A549 (cell line): ENCODE results near the gene ATP5ME. TPM values are rescaled to one million over a fixed set of nuclear protein-coding genes. Genes with fewer than 3 reads are reported as not detected.

Experiments used
- ATAC-seq, 2 experiments: fragments of 200-7000 bp in 1 of 2; fragments of >200 bp in 1 of 2; cut with Nextera tagmentation in 1 of 2; cut with Tn5 transposase in 1 of 2; 3 replicates each; pipeline versions ENCODE4 v1.8.0 to v1.9.1; 2018 to 2020; ENCODE audit warnings: mild to moderate bottlenecking in 1 of 2, moderate library complexity in 1 of 2
- CTCF ChIA-PET: fragments of 300-600 bp; sonication (Branson Sonifier 250); formaldehyde crosslinking; extraction: SDS; loops from one replicate; lab custom pipeline; 2021; ENCODE audit warnings: antibody characterized with exemption, inconsistent platforms; lab: Yijun Ruan, JAX
- POLR2A ChIA-PET: fragments of 350-600 bp; formaldehyde crosslinking; extraction: SDS; loops from one replicate; lab custom pipeline; 2021; ENCODE audit warnings: antibody characterized with exemption, inconsistent platforms; lab: Yijun Ruan, JAX
- DNase-seq, 2 experiments: peaks; one replicate each; pipeline versions ENCODE4 v3.0.0 to v3.0.0-alpha.2; 2011 to 2016; ENCODE audit warnings: low read depth in 1 of 2, low spot score in 1 of 2
- FAIRE-seq: peaks from 2 replicates; lab custom pipeline; 2011; peaks lifted over from hg19 to GRCh38; lab: Jason Lieb, UNC
- H3K27ac ChIP-seq, 2 experiments: fragments of >200 bp; sonication (Bioruptor Twin); formaldehyde crosslinking; 3 replicates each; pipeline ENCODE4 v1.5.1; 2016 to 2017
- H3K4me1 ChIP-seq: fragments of >200 bp; sonication (Bioruptor Twin); formaldehyde crosslinking; 3 replicates; pipeline ENCODE4 v1.6.1; 2016
- H3K4me2 ChIP-seq: fragments of >200 bp; sonication (Bioruptor Twin); formaldehyde crosslinking; 3 replicates; pipeline ENCODE4 v1.6.1; 2016
- H3K4me3 ChIP-seq: fragments of >200 bp; sonication (Bioruptor Twin); formaldehyde crosslinking; 3 replicates; pipeline ENCODE4 v1.5.1; 2016
- H3K9me3 ChIP-seq: fragments of >200 bp; sonication (Bioruptor Twin); formaldehyde crosslinking; 3 replicates; pipeline ENCODE4 v1.6.1; 2016
- ATOH8 ChIP-seq: fragments of 250-450 bp; sonication (Bioruptor Pico); IDR thresholded peaks from 2 replicates; pipeline ENCODE4 v1.5.0; 2020; ENCODE audit warnings: low read depth, mild to moderate bottlenecking, moderate library complexity
- BHLHE40 ChIP-seq: IDR thresholded peaks from 2 replicates; pipeline ENCODE4 v1.6.1; 2012; ENCODE audit warnings: low read depth, low read length, inconsistent platforms
- CBX2 ChIP-seq: fragments of 200-600 bp; sonication (generic); IDR thresholded peaks from 2 replicates; pipeline ENCODE4 v1.6.1; 2016; ENCODE audit warnings: low read depth, mild to moderate bottlenecking, borderline replicate concordance
- CBX8 ChIP-seq: fragments of 200-600 bp; sonication (generic); IDR thresholded peaks from 2 replicates; pipeline ENCODE4 v1.6.1; 2016
- CEBPB ChIP-seq, 2 experiments: fragments of >200 bp in 1 of 2; sonication (Bioruptor Twin) in 1 of 2; formaldehyde crosslinking in 1 of 2; IDR thresholded peaks; 2 replicates each; pipeline ENCODE4 v1.6.1; 2012 to 2016
- CHD4 ChIP-seq: fragments of 200-600 bp; sonication (generic); IDR thresholded peaks from 2 replicates; pipeline ENCODE4 v1.6.1; 2016; ENCODE audit warnings: antibody characterized with exemption, mild to moderate bottlenecking, borderline replicate concordance
- EHF ChIP-seq: fragments of 250-450 bp; sonication (Bioruptor Pico); IDR thresholded peaks from 2 replicates; pipeline ENCODE4 v1.5.0; 2020; ENCODE audit warnings: mild to moderate bottlenecking
- FOSL2 ChIP-seq, 2 experiments: fragments of 450-650 bp in 1 of 2; fragments of >200 bp in 1 of 2; sonication (Bioruptor Twin) in 1 of 2; formaldehyde crosslinking; IDR thresholded peaks; 2 replicates each; pipeline versions ENCODE4 v1.5.0 to v1.6.1; 2016 to 2020; ENCODE audit warnings: mild to moderate bottlenecking in 1 of 2, moderate library complexity in 1 of 2
- GATA3 ChIP-seq: IDR thresholded peaks from 2 replicates; pipeline ENCODE4 v1.6.1; 2012; ENCODE audit warnings: borderline replicate concordance
- HDAC2 ChIP-seq: fragments of 200-600 bp; sonication (generic); IDR thresholded peaks from 2 replicates; pipeline ENCODE4 v1.6.1; 2016
- HEYL ChIP-seq: fragments of 250-450 bp; sonication (Bioruptor Pico); IDR thresholded peaks from 2 replicates; pipeline ENCODE4 v1.8.0; 2021; ENCODE audit warnings: mild to moderate bottlenecking, moderate library complexity
- MYC ChIP-seq: IDR thresholded peaks from 2 replicates; pipeline ENCODE4 v1.6.1; 2012; ENCODE audit warnings: mild to moderate bottlenecking, inconsistent platforms, low read length, improper control_type of control experiment, borderline replicate concordance
- NPAS2 ChIP-seq: fragments of 250-450 bp; sonication (Bioruptor Pico); IDR thresholded peaks from 2 replicates; pipeline ENCODE4 v1.8.0; 2022; ENCODE audit warnings: mild to moderate bottlenecking, moderate library complexity, borderline replicate concordance
- NR3C1 ChIP-seq: fragments of >200 bp; sonication (Bioruptor Twin); formaldehyde crosslinking; IDR thresholded peaks from 3 replicates; pipeline ENCODE4 v1.6.1; 2017
- PHF8 ChIP-seq: fragments of 200-600 bp; sonication (generic); IDR thresholded peaks from 2 replicates; pipeline ENCODE4 v1.6.1; 2016; ENCODE audit warnings: low read depth, mild to moderate bottlenecking, antibody characterized with exemption, moderate library complexity, borderline replicate concordance
- POLR2A ChIP-seq: IDR thresholded peaks from 2 replicates; pipeline ENCODE4 v1.6.1; 2012; ENCODE audit warnings: mild to moderate bottlenecking, low read length
- RFX5 ChIP-seq: fragments of 450-650 bp; IDR thresholded peaks from 2 replicates; pipeline ENCODE4 v1.7.1; 2014; ENCODE audit warnings: antibody characterized with exemption, mild to moderate bottlenecking, moderate library complexity
- SMC3 ChIP-seq: fragments of >200 bp; sonication (Bioruptor Twin); formaldehyde crosslinking; IDR thresholded peaks from 3 replicates; pipeline ENCODE4 v1.6.1; 2018; ENCODE audit warnings: inconsistent platforms
- TFCP2L1 ChIP-seq: fragments of 250-450 bp; sonication (Bioruptor Pico); IDR thresholded peaks from 2 replicates; pipeline ENCODE4 v1.5.0; 2021; ENCODE audit warnings: mild to moderate bottlenecking
- TP53 ChIP-seq: fragments of 250-450 bp; sonication (Bioruptor Pico); IDR thresholded peaks from 2 replicates; pipeline ENCODE4 v1.5.0; 2021; ENCODE audit warnings: mild to moderate bottlenecking, moderate library complexity
- WGBS: methylation state at CpG from one replicate; pipeline ENCODE4 v1.1.6; 2017; ENCODE audit errors: missing lambda C conversion rate; 5-methylcytosine and 5-hydroxymethylcytosine counted together
- polyA plus RNA-seq, 4 experiments: library from polyadenylated mRNA; depleted of rRNA in 3 of 4; stranded (reverse); fragments of >200 nt; fragmentation: RNase III in 1 of 4; extraction: RNeasy Plus Mini Kit Qiagen cat#74134 plus additional on column Dnase treatment in 1 of 4; gene quantifications; 2 replicates in 3 of 4; 3 replicates in 1 of 4; pipeline ENCODE4 v1.2.3, GENCODE V29; 2011 to 2017
- TF ChIP-seq, protein P1 (sequence below): IDR thresholded peaks from 2 replicates; pipeline ENCODE4 v1.6.1; 2012
- TF ChIP-seq, protein P2 (sequence below): IDR thresholded peaks from 2 replicates; pipeline ENCODE4 v1.6.1; 2012

Gene ATP5ME
- polyA plus RNA-seq, 2 of the 4 experiments (the other 2 are of a cell fraction): 198 to 659 TPM

DNA sequence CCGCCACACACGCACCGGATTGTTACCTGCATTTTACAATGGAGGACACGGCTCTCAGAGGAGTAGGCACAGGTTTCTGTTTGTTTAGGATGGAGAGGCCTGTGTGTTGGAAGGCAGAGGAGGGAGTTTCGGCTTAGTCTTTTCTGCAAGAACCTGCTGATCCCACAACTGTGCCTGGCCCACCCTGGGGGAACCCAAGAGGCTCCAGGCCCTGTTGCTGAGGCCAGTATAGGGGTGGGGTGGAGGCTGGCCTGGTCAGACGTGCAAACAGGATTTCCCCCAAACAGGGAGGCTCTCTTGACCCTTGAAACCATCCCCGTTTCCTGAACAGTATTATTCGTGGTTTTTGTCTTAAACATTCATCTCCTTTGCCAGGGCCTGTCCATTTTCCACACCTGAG is 15.6 kb upstream of the ATP5ME start:
- Histone ChIP-seq H3K9me3 (no peaks in the 10 kb centered on the region), H3K27ac (no peak overlapping the region), H3K4me3 (no peak overlapping the region), H3K4me1 (peaks cover 19% of the 10 kb centered on the region), H3K4me2 (no peak overlapping the region)
- no peak for FAIRE-seq
- ChIA-PET POLR2A (no interaction called here), CTCF (no interaction called here)
- WGBS: 92% methylated on average over 7 of the region's 8 CpGs
- DNase-seq: no peak
- ATAC-seq: no peak
- TF ChIP-seq CEBPB (IDR thresholded peaks at IDR 0.05) (no peak), TP53 (no peak), FOSL2 (IDR thresholded peaks at IDR 0.05) (no peak), FOSL2 (CRISPR knock-in tag; IDR thresholded peaks at IDR 0.05) (no peak), HEYL (CRISPR knock-in tag) (no peak), TFCP2L1 (no peak), EHF (CRISPR knock-in tag) (no peak), NPAS2 (no peak), NR3C1 (no peak), POLR2A (no peak), HDAC2 (no peak), CBX2 (no peak), BHLHE40 (no peak), SMC3 (no peak), ATOH8 (no peak), RFX5 (no peak), MYC (no peak), GATA3 (no peak), PHF8 (no peak)
- TF ChIP-seq, protein P1, sequence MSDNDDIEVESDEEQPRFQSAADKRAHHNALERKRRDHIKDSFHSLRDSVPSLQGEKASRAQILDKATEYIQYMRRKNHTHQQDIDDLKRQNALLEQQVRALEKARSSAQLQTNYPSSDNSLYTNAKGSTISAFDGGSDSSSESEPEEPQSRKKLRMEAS: no peak
- TF ChIP-seq, protein P2, sequence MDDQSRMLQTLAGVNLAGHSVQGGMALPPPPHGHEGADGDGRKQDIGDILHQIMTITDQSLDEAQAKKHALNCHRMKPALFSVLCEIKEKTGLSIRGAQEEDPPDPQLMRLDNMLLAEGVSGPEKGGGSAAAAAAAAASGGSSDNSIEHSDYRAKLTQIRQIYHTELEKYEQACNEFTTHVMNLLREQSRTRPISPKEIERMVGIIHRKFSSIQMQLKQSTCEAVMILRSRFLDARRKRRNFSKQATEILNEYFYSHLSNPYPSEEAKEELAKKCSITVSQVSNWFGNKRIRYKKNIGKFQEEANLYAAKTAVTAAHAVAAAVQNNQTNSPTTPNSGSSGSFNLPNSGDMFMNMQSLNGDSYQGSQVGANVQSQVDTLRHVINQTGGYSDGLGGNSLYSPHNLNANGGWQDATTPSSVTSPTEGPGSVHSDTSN: no peak

GRCh38 chr4:688854-689681 is 15.0 kb upstream of the ATP5ME start, which contains the start of gene SLC49A3:
TSS of gene SLC49A3 (minus strand) at chr4:689151. CDS start at chr4:689127, 24 bp downstream.
- peak within 1 kb of the TSS; percentile 74 for H3K4me2 ChIP-seq
- peaks cover 23% of the 10 kb centered on the region for H3K4me1 ChIP-seq
- FAIRE-seq: no peak
- TF ChIP-seq CBX2 (no peak), RFX5 (no peak), CBX8 (no peak), CHD4 (no peak)
- TF ChIP-seq, all 56 proteins: peak for 0
- Histone ChIP-seq H3K27ac (peak within 1 kb of the TSS; percentile 76 to 98), H3K9me3 (no peaks in the 10 kb centered on the region), H3K4me3 (no peak within 1 kb of the TSS)
- ChIA-PET POLR2A (no interaction called here), CTCF (no interaction called here)
- no peak for ATAC-seq
- no peak for DNase-seq
- WGBS: 93% methylated on average over 15 of the region's 59 CpGs
